ENCODE measurements around the gene SAP130.

The SAP130 gene

DNA sequence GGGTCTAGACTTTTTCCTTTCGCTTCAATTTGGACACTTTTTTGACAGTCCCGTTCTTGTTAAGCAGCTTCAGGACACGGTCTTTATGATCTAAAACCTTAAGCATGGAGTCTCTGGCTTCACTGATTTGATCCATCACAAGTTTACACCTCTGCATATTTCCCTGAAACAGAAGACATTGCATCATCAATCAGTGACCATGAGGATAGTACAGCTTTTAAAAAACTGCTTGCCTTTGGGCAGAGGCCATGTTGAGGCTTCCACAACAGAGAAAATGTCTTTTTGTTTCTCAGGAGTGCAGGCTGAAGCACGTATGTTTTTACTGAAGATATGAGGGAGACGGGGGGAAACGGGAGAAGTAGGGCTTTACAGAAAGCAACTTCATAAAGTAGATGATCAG is 85.9 kb downstream of the SAP130 start:
- Histone ChIP-seq H3K9me3 (no peaks in the 10 kb centered on the region), H3K27ac (no peak overlapping the region), H3K4me1 (ENCODE audit: control insufficient read depth in 1 of 2, insufficient read depth in 1 of 2, low read depth in 1 of 2, low read length in 1 of 2) (no peaks in the 10 kb centered on the region), H3K27me3 (no peaks in the 10 kb centered on the region), H3K36me3 (peaks cover 68% of the 10 kb centered on the region), H3K4me3 (ENCODE audit: low read depth in 1 of 2, low read length in 1 of 2) (no peak overlapping the region)
- TF ChIP-seq, protein P1, sequence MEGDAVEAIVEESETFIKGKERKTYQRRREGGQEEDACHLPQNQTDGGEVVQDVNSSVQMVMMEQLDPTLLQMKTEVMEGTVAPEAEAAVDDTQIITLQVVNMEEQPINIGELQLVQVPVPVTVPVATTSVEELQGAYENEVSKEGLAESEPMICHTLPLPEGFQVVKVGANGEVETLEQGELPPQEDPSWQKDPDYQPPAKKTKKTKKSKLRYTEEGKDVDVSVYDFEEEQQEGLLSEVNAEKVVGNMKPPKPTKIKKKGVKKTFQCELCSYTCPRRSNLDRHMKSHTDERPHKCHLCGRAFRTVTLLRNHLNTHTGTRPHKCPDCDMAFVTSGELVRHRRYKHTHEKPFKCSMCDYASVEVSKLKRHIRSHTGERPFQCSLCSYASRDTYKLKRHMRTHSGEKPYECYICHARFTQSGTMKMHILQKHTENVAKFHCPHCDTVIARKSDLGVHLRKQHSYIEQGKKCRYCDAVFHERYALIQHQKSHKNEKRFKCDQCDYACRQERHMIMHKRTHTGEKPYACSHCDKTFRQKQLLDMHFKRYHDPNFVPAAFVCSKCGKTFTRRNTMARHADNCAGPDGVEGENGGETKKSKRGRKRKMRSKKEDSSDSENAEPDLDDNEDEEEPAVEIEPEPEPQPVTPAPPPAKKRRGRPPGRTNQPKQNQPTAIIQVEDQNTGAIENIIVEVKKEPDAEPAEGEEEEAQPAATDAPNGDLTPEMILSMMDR (IDR thresholded peaks at IDR 0.05) = no peak

DNA sequence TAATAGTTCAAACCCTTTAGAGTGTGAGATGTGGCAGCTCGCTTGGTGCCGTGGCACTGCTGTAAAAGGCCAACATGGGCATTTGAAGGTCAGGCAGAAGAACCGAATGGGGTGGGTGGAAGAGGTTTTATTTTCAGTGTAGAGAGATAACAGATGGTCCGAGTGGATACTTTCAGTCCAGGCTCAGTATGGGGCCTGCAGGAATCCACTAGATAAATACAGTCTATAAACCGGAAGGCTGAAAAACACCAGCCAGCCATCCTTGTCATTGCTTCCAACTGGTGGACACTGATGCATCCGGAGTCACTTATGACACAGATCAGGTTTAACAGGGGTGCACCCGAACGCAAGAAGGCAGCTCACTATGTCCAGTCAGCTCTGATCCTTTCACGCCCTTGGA is 86.4 kb downstream of the SAP130 start:
- Histone ChIP-seq H3K4me3 (ENCODE audit: low read depth in 1 of 2, low read length in 1 of 2) (no peak overlapping the region), H3K4me1 (ENCODE audit: control insufficient read depth in 1 of 2, insufficient read depth in 1 of 2, low read depth in 1 of 2, low read length in 1 of 2) (no peaks in the 10 kb centered on the region), H3K27me3 (no peaks in the 10 kb centered on the region), H3K27ac (no peak overlapping the region), H3K9me3 (no peaks in the 10 kb centered on the region), H3K36me3 (peaks cover 63% of the 10 kb centered on the region)
- TF ChIP-seq, protein P1 (IDR thresholded peaks at IDR 0.05) = no peak

DNA sequence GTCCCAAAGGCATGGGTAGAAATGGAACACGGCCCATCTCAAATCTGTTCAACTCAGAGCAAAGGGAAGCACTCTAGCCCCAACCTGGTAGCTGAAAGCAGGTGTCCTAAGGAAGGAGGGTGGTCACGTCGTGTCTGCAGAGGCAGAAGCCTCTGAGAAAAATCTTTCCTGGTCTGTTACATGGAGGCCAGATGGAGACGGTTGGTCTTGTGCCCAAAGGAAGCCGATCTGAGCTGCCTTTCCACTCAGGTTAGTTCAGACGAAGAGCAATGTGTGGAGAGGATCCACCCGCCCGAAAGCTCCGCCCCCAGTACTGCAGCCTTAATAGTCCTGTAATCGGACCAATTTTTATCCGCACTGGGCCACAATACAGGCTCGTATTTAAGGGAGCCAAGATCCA is 87.2 kb downstream of the SAP130 start:
- no peaks in the 10 kb centered on the region for H3K27me3 ChIP-seq
- TF ChIP-seq, protein P1 (IDR thresholded peaks at IDR 0.05) = no peak
- H3K9me3 ChIP-seq = no peaks in the 10 kb centered on the region
- H3K27ac ChIP-seq = no peak overlapping the region
- H3K4me3 ChIP-seq (ENCODE audit: low read depth in 1 of 2, low read length in 1 of 2) = no peak overlapping the region
- peaks cover 54% of the 10 kb centered on the region for H3K36me3 ChIP-seq
- H3K4me1 ChIP-seq (ENCODE audit: control insufficient read depth in 1 of 2, insufficient read depth in 1 of 2, low read depth in 1 of 2, low read length in 1 of 2) = no peaks in the 10 kb centered on the region

DNA sequence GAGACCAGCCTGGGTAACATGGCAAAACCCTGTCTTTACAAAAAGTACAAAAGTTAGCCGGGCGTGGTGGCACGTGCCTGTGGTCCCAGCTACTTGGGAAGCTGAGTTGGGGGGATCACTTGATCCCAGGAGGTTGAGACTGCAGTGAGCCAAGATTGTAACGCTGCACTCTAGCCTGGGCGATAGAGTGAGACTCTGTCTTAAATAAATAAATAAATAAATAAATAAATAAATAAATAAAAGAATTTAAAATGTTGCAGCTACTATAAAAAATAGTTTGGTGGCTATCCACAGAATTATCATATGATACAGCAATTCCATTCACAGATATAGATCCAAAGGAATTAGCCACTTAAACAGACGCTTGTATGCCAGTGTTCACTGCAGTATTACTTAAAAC is 92.5 kb downstream of the SAP130 start:
- no peak overlapping the region for H3K27ac ChIP-seq
- peaks cover 1% of the 10 kb centered on the region for H3K36me3 ChIP-seq
- peaks cover 14 to 15% of the 10 kb centered on the region in 2 experiments for H3K4me1 ChIP-seq (ENCODE audit: control insufficient read depth in 1 of 2, insufficient read depth in 1 of 2, low read depth in 1 of 2, low read length in 1 of 2)
- TF ChIP-seq, protein P1 (IDR thresholded peaks at IDR 0.05) = no peak
- H3K4me3 ChIP-seq (ENCODE audit: low read depth in 1 of 2, low read length in 1 of 2) = no peak overlapping the region
- H3K27me3 ChIP-seq = no peaks in the 10 kb centered on the region
- no peaks in the 10 kb centered on the region for H3K9me3 ChIP-seq

DNA sequence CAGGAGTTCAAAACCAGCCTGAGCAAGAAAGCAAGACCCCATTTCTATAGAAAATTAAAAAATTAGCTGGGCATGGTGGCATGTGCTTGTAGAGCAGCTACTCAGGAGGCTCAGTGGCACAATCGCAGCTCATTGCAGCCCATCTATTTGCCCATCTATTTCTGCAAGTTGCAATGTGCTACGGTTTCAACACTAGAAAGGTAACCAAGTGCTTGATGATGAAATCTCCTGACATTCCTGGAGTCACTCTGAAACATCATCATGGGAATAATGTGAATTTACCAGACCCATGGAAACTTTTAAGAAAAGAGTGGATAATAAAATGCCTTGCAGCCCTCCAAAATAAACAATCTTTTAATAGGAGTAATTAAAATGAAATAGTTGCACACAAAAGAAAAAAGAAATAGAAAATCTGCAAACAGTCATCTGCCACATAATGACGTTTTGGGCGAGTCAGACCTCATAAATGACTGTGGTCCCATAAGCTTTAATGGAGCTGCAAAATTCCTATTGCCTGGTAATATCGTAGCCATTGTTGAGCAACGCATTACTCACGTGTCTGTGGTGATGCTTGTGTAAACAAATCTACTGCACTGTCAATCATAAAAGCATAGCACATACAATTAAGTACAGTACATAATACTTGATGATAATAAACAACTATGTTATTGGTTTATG is 95.5 kb downstream of the SAP130 start:
- no peaks in the 10 kb centered on the region for H3K9me3 ChIP-seq
- peaks cover 14 to 15% of the 10 kb centered on the region in 2 experiments for H3K4me1 ChIP-seq (ENCODE audit: control insufficient read depth in 1 of 2, insufficient read depth in 1 of 2, low read depth in 1 of 2, low read length in 1 of 2)
- H3K4me3 ChIP-seq (ENCODE audit: low read depth in 1 of 2, low read length in 1 of 2) = no peak overlapping the region
- TF ChIP-seq, protein P1 (IDR thresholded peaks at IDR 0.05) = no peak
- H3K27ac ChIP-seq = no peak overlapping the region
- no peaks in the 10 kb centered on the region for H3K27me3 ChIP-seq
- H3K36me3 ChIP-seq = no peaks in the 10 kb centered on the region

Measured in neutrophil (primary cell).